NCI-H526 treated with DMSO at 0.1 percent for 48 hours (cell line): ENCODE results near the gene SCGB1C1.

Source experiments
- DNase-seq: peaks from one replicate; lab custom pipeline; 2025; lab: John Stamatoyannopoulos, UW

The SCGB1C1 gene

GRCh38 chr11:205221-206001, 12.5 kb downstream of the SCGB1C1 start:
- DNase-seq: no peak

GRCh38 chr11:206002-206384, 13.1 kb downstream of the SCGB1C1 start:
- no peak for DNase-seq

DNA sequence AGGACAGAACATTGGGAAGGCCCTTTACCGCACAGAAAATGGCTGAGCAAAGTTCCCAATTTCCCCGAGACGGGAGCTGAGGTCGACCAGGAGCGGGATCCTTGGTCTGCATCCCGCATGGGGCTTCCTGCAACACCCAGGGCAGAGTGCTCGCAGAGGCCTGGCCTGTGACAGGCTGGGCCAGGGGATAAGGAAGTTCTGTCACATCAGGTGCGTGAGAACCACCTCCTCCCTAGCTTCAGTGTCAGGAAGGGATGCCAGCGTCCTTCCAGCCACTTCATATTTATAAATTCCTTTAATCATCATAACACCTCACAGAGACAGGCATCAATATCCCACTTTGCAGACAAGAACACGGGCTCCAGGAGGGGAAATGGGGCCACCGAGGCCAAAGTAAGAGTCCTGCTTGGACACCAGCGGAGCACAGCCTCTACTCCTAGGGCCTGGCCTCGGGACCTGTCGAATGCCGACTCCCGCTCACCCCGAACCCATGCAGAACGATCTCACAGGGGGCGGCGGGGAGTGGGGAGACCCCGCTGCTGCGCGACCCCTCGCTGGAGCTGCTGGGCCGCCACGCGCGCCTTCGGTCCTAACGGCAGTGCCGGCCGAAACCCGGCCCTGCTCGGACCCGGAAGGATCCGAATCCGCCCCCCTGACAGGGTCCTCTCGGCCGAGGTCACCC, 13.8 kb downstream of the SCGB1C1 start:
- no peak for DNase-seq

DNA sequence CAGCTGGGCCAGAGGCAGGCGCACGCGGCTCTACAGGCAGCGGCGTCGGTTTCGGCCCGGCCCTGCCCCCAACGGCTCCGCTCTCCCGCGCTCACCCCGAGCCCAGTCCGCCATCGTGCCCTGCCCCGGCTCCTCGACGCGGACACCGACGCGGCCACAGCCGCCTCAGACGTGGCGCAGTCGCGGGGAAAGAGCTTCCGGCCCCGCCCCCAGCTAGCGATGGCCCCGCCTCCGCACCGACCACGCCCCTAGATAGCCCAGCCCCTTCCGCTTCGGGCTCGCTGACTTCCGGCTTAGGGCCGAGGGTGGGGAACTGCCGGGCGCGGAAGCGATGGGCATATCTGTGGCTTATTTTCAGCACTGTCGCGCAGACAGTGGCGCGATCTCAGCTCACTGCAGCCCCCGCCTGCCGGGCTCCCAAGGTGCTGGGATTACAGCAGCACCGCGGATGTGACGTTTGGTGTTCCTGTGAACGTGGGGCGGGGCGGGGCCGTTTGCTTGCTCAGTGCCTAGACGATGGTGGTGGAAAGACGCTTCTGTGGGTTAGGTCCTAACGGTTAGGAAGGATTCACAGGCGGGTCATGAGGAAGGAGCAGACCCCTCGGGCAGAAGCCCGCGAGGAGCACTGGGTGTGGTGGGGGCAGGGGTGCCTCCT, 14.5 kb downstream of the SCGB1C1 start, which contains the start of the genes BET1L and RIC8A:
Gene BET1L (minus strand): TSS at position 192 of the 655 bp plus-strand sequence. CDS start 78 bp downstream, at position 114.
Gene RIC8A (plus strand): TSS at position 501 of the 655 bp plus-strand sequence. CDS start 1,147 bp downstream, outside the sequence.
- DNase-seq: peak; percentile 95

DNA sequence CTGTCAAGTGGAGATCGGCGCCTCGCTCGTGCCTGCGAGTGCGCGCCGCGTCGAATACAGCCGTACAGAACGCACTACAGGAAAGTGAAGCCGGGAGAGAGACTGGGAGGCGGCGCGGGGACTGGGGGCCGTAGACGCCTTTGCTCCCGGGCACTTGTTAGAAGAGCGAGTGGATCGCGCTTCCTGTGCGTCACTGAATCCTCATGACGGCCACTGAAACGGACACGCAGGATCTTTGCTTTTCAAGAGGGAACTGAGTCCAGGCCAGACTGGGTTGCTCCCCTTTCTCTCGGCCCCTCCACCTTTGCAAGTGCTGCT, 14.9 kb downstream of the SCGB1C1 start:
- no peak for DNase-seq

- DNase-seq: peak; percentile 52
Measured at GRCh38 chr11:208181-208916, 15.5 kb downstream of the SCGB1C1 start.

GRCh38 chr11:208917-209260, 16.0 kb downstream of the SCGB1C1 start:
- DNase-seq: no peak

- DNase-seq: no peak
Measured at GRCh38 chr11:209275-210121, 16.6 kb downstream of the SCGB1C1 start.

GRCh38 chr11:210122-210802, 17.4 kb downstream of the SCGB1C1 start:
- DNase-seq: no peak

DNA sequence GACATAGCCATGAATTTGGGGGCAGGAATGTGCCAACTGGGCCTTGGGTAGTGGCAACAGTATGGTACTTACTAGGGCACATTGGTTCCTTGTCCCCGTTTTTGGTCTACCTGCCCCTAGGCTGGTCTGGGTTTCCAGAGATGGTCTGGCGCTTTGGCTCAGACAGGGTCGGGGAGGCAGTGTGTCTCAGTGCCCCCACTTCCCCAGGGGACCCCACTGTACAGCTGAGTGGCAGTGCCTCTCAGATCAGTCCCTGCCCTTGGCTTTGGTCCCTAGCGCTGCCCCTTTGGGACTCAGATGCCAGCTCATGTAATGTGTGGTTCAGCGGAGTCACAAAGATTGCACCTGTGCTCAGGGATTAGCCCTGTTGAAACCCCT, 17.9 kb downstream of the SCGB1C1 start:
- DNase-seq: no peak

- no peak for DNase-seq
Measured at GRCh38 chr11:211295-211694, 18.4 kb downstream of the SCGB1C1 start.

DNA sequence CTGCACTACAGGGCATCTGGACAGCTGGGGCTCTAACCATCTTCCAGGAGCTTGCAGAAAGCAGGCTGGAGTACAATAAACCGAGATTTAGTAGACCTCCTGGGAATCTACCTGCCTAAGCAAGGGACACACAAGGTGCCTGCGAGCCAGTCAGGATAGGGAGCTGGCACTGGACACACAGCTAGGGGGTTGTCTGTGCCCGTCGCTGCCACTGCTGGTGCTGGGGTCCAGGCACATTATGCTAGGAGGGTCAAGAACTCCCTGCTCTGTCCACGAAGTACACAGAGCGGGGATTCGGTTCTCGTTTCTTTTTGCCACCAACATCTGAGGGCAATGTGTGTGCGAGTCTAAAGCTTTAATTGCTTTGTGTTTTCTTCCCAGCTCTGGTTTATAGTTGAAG, 18.9 kb downstream of the SCGB1C1 start:
- DNase-seq: no peak

DNA sequence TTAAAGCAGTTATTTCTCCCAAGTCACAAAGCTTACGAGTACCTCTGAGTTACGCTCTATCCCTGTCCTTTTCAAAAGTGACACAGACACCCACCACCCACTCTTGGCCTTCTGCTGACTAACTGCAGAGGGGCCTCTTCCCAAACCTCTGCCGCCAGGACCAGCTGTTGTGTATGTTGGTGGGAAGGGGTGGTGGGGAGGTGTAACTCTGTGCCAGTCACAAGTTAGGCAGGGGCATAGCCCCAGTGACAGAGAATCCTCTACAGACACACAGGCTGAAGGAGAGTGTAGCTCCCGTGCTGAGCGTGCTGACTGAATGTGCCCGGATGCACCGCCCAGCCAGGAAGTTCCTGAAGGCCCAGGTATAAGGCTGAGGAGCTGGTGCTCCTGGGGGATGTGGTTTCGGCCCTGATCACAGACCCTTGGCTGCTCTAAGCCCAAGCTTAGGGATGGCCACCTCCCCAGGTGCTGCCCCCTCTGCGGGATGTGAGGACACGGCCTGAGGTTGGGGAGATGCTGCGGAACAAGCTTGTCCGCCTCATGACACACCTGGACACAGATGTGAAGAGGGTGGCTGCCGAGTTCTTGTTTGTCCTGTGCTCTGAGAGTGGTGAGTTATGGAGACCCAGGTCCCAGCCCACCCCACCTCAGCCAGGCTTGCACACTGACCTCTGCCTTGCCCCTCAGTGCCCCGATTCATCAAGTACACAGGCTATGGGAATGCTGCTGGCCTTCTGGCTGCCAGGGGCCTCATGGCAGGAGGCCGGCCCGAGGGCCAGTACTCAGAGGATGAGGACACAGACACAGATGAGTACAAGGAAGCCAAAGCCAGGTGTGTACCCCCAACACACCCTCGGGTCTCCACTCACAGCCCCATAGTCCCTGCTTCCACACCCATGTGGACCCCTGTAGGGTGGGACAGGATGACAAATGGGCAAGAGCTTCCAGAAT, 19.5 kb downstream of the SCGB1C1 start:
- no peak for DNase-seq

DNA sequence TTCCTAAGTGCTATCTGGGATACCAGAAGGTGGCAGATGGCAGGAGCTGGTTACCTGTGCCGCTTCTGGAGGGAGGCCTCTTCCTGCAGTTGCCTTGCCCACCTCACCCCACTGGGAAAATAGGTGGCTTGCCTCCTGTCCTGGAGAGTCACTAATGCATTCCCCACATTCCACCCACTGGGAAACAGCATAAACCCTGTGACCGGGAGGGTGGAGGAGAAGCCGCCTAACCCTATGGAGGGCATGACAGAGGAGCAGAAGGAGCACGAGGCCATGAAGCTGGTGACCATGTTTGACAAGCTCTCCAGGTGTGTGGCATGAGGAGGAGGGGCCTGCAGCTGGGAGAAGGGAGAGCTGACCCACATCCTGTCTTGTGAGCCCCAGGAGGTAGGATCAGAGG, 20.2 kb downstream of the SCGB1C1 start:
- DNase-seq: no peak

- DNase-seq: no peak
Measured at GRCh38 chr11:214083-214482, 21.2 kb downstream of the SCGB1C1 start.

DNA sequence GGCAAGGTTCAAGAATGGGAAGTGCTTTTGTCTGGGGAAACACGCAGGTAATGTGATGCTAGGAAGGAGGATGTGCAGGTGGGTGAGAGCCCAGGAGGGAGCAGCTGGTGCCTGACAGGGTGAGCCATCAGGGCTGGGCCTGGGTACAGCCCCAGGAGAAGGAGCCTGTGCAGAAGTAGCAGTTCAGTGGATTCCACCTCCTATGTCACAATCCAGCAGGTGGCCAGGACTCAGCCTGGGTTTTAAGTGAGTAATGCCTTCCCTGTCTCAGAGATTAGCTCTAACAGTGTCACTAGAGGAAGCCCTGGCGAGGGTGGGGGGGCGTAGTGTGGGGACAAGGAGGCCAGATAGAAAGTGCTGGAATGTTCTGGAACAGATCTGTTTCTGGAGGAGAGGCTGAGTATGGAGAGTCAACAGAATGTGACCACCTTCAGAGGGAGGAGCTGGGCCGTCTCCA, 22.7 kb downstream of the SCGB1C1 start:
- DNase-seq: no peak

- DNase-seq: peak; percentile 69
Measured at GRCh38 chr11:216081-216974, 23.4 kb downstream of the SCGB1C1 start.

DNA sequence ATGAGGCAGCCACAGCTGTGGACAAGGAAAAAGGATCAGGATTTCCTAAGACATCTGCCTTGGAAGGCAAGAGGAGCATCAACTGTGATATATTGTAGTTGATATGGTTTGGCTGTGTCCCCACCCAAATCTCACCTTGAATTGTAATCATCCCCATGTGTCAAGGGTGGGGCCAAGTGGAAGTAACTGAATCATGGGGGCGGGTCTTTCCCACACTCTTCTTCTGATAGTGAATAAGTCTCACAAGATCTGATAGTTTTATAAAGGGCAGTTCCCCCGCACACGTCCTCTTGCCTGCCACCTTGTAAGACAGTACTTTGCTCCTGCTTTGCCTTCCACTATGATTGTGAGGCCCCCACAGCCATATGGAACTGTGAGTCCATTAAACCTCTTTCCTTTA, 24.8 kb downstream of the SCGB1C1 start:
- no peak for DNase-seq
